ENCODE results near the gene BHLHA9. TPM values are rescaled to one million over a fixed set of nuclear protein-coding genes. Genes with fewer than 3 reads are reported as not detected.

BHLHA9 gene
- total RNA-seq, 3 donors from 2014 or later (not counting 1 experiment from before 2014, with no cell fraction given) = not detected

- H3K27me3 ChIP-seq (ENCODE audit: control insufficient read depth, insufficient read depth, low read length) = no peaks in the 10 kb centered on the region
- Mint-ChIP-seq H3K4me1 (peaks cover 31 to 34% of the 10 kb centered on the region in 2 donors), H3K27ac (no peak overlapping the region), H3K36me3 (no peaks in the 10 kb centered on the region), H3K4me3 (peak overlapping the region; percentile 40), H3K27me3 (ENCODE audit: low read depth in 2 of 2) (peaks cover 0 to 3% of the 10 kb centered on the region in 2 donors), H3K9me3 (no peaks in the 10 kb centered on the region)
- H3K4me3 ChIP-seq (ENCODE audit: low read length) = no peak overlapping the region
- H3K4me1 ChIP-seq (ENCODE audit: control insufficient read depth, insufficient read depth, low read length) = peaks cover 60% of the 10 kb centered on the region
- ATAC-seq = no peak
- 92% methylated on average over 6 of the region's 6 CpGs for WGBS (ENCODE audit: insufficient coverage)
- DNase-seq = no peak
- no peak overlapping the region for H3K27ac ChIP-seq (ENCODE audit: low read length)
- intact Hi-C loops (cut with micrococcal nuclease) = loop anchor here (10.0 kb wide), 1 partner anchor 130 kb away; no protein-coding TSS in a partner anchor
- no peak for TF ChIP-seq CTCF (IDR thresholded peaks at IDR 0.05)
- no peaks in the 10 kb centered on the region for H3K9me3 ChIP-seq (ENCODE audit: control insufficient read depth, insufficient read depth, low read length)
- no peaks in the 10 kb centered on the region for H3K36me3 ChIP-seq (ENCODE audit: control insufficient read depth, insufficient read depth, low read length)
Observed at GRCh38 chr17:1255041-1255440, 15.2 kb upstream of the BHLHA9 start.

- H3K4me3 Mint-ChIP-seq = peak overlapping the region; percentile 21
- H3K27ac Mint-ChIP-seq = no peak overlapping the region
- TF ChIP-seq CTCF (IDR thresholded peaks at IDR 0.05) = no peak
- Histone ChIP-seq H3K4me3 (ENCODE audit: low read length) (no peak overlapping the region), H3K9me3 (ENCODE audit: control insufficient read depth, insufficient read depth, low read length) (no peaks in the 10 kb centered on the region), H3K27me3 (ENCODE audit: control insufficient read depth, insufficient read depth, low read length) (no peaks in the 10 kb centered on the region), H3K4me1 (ENCODE audit: control insufficient read depth, insufficient read depth, low read length) (peaks cover 63% of the 10 kb centered on the region), H3K36me3 (ENCODE audit: control insufficient read depth, insufficient read depth, low read length) (no peaks in the 10 kb centered on the region), H3K27ac (ENCODE audit: low read length) (no peak overlapping the region)
- H3K9me3 Mint-ChIP-seq = no peaks in the 10 kb centered on the region
- ATAC-seq (no peak), DNase-seq (no peak)
- intact Hi-C loops (cut with micrococcal nuclease) = loop anchor here (10.0 kb wide), 1 partner anchor 132 kb away; no protein-coding TSS in a partner anchor
- H3K4me1 Mint-ChIP-seq = peaks cover 31 to 34% of the 10 kb centered on the region in 2 donors
- peaks cover 0 to 3% of the 10 kb centered on the region in 2 donors for H3K27me3 Mint-ChIP-seq (ENCODE audit: low read depth in 2 of 2)
- no peaks in the 10 kb centered on the region for H3K36me3 Mint-ChIP-seq
- 2% methylated on average over 15 of the region's 16 CpGs for WGBS (ENCODE audit: insufficient coverage)
Observed at GRCh38 chr17:1256699-1257098, 13.5 kb upstream of the BHLHA9 start.

GRCh38 chr17:1260086-1260769 lies 10.0 kb upstream of the BHLHA9 start:
- H3K9me3 Mint-ChIP-seq = no peaks in the 10 kb centered on the region
- TF ChIP-seq CTCF (IDR thresholded peaks at IDR 0.05) = no peak
- intact Hi-C loops (cut with micrococcal nuclease) = no loop called here
- WGBS (ENCODE audit: insufficient coverage) = 19% methylated on average over 41 of the region's 43 CpGs
- H3K9me3 ChIP-seq (ENCODE audit: control insufficient read depth, insufficient read depth, low read length) = no peaks in the 10 kb centered on the region
- no peaks in the 10 kb centered on the region for H3K36me3 Mint-ChIP-seq
- no peaks in the 10 kb centered on the region for H3K36me3 ChIP-seq (ENCODE audit: control insufficient read depth, insufficient read depth, low read length)
- no peak overlapping the region for H3K27ac Mint-ChIP-seq
- H3K27ac ChIP-seq (ENCODE audit: low read length) = no peak overlapping the region
- peaks cover 49% of the 10 kb centered on the region for H3K4me1 ChIP-seq (ENCODE audit: control insufficient read depth, insufficient read depth, low read length)
- H3K27me3 Mint-ChIP-seq (ENCODE audit: low read depth in 2 of 2) = peaks cover 0 to 3% of the 10 kb centered on the region in 2 donors
- DNase-seq = no peak
- H3K4me3 Mint-ChIP-seq = peak overlapping the region; percentile 70
- H3K4me3 ChIP-seq (ENCODE audit: low read length) = peak overlapping the region; percentile 35
- peaks cover 26 to 28% of the 10 kb centered on the region in 2 donors for H3K4me1 Mint-ChIP-seq
- H3K27me3 ChIP-seq (ENCODE audit: control insufficient read depth, insufficient read depth, low read length) = no peaks in the 10 kb centered on the region
- no peak for ATAC-seq

Data from natural killer cell (primary cell).